ENCODE results near the gene RXRA. TPM values are rescaled to one million over a fixed set of nuclear protein-coding genes. Genes with fewer than 3 reads are reported as not detected.

RXRA gene
- total RNA-seq, 1 donor from 2014 or later, result 85.7 TPM

DNA sequence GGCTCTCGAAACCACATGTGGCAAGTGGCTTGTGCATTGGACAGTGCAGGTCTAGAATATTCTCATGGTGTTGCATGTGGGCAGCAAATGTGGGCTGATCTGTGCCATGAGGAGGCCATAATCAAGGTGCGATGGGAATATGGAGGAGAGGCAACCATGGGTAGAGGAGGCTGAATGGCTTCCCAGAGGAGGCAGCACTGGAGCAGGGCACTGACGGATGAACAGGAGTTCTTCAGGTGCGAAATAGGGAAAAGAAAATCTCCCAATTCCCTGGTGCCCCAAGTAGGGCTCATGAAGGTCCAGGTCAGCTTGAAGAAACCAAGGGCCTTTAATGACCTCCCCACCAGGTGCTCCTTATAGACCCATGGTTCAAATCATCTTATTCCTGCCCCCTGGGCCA is 126.5 kb downstream of the RXRA start:
- no peak overlapping the region for H3K4me3 ChIP-seq
- no peak overlapping the region for H3K27ac ChIP-seq
- ATAC-seq (no peak), DNase-seq (no peak)
- H3K4me1 ChIP-seq, result peaks cover 20% of the 10 kb centered on the region
- intact Hi-C loops (cut with DNase I), result no loop called here
- H3K36me3 ChIP-seq, result no peaks in the 10 kb centered on the region
- TF ChIP-seq, protein P1, sequence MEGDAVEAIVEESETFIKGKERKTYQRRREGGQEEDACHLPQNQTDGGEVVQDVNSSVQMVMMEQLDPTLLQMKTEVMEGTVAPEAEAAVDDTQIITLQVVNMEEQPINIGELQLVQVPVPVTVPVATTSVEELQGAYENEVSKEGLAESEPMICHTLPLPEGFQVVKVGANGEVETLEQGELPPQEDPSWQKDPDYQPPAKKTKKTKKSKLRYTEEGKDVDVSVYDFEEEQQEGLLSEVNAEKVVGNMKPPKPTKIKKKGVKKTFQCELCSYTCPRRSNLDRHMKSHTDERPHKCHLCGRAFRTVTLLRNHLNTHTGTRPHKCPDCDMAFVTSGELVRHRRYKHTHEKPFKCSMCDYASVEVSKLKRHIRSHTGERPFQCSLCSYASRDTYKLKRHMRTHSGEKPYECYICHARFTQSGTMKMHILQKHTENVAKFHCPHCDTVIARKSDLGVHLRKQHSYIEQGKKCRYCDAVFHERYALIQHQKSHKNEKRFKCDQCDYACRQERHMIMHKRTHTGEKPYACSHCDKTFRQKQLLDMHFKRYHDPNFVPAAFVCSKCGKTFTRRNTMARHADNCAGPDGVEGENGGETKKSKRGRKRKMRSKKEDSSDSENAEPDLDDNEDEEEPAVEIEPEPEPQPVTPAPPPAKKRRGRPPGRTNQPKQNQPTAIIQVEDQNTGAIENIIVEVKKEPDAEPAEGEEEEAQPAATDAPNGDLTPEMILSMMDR (IDR thresholded peaks at IDR 0.05), result no peak
- peaks cover 6% of the 10 kb centered on the region for H3K9me3 ChIP-seq
- H3K27me3 ChIP-seq (ENCODE audit: low read depth), result no peaks in the 10 kb centered on the region

DNA sequence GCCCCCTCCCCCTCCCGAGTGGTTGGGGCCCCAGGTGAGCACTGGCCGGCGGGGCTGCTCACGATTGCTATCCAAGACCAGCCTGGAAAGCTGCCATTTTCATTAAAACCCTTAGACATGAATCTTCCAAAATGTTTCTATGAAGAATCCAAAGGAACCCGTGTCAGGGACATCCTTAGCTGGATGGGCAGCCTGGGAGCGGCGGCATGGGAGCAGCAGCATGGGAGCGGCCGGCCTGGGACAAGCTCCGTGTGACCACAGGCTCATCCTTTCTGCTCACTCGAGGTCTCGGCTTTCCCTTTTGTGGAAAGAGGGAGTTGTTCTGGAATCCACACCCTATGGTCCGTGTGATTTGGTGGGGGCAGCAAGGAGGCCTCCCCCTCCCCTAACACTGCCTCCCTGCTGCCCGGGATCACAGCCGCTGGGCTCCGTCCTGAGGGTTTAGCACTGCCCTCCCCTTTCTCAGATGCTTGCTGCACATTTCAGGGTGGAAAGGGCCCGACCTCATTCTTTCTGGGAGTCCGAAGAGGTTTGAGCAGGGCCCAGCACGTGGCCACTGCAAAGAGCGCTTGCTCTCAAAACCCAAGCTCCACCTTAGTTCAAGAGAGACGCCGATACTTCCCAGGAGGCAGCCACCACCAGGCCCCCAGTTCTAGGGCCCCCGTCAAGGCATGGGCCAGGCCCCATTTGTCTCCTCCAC is 127.7 kb downstream of the RXRA start:
- Histone ChIP-seq H3K4me1 (peaks cover 20% of the 10 kb centered on the region), H3K27me3 (ENCODE audit: low read depth) (no peaks in the 10 kb centered on the region), H3K4me3 (no peak overlapping the region), H3K36me3 (no peaks in the 10 kb centered on the region), H3K27ac (no peak overlapping the region), H3K9me3 (peaks cover under 1% of the 10 kb centered on the region)
- no peak for DNase-seq
- intact Hi-C loops (cut with DNase I), result no loop called here
- ATAC-seq, result no peak
- TF ChIP-seq, protein P1 (IDR thresholded peaks at IDR 0.05), result no peak

GRCh38 chr9:134454476-134454857 is 128.2 kb downstream of the RXRA start:
- H3K27me3 ChIP-seq (ENCODE audit: low read depth), result no peaks in the 10 kb centered on the region
- H3K27ac ChIP-seq, result no peak overlapping the region
- no peaks in the 10 kb centered on the region for H3K9me3 ChIP-seq
- DNase-seq (no peak), ATAC-seq (no peak)
- H3K4me1 ChIP-seq, result peaks cover 20% of the 10 kb centered on the region
- intact Hi-C loops (cut with DNase I), result no loop called here
- TF ChIP-seq, protein P1 (IDR thresholded peaks at IDR 0.05), result no peak
- H3K4me3 ChIP-seq, result no peak overlapping the region
- no peaks in the 10 kb centered on the region for H3K36me3 ChIP-seq

GRCh38 chr9:134455021-134455471 is 128.8 kb downstream of the RXRA start:
- Histone ChIP-seq H3K9me3 (no peaks in the 10 kb centered on the region), H3K4me3 (no peak overlapping the region), H3K36me3 (no peaks in the 10 kb centered on the region), H3K4me1 (peaks cover 20% of the 10 kb centered on the region), H3K27ac (peak overlapping the region; percentile 88), H3K27me3 (ENCODE audit: low read depth) (no peaks in the 10 kb centered on the region)
- intact Hi-C loops (cut with DNase I), result no loop called here
- DNase-seq (no peak), ATAC-seq (no peak)
- TF ChIP-seq, protein P1 (IDR thresholded peaks at IDR 0.05), result no peak

DNA sequence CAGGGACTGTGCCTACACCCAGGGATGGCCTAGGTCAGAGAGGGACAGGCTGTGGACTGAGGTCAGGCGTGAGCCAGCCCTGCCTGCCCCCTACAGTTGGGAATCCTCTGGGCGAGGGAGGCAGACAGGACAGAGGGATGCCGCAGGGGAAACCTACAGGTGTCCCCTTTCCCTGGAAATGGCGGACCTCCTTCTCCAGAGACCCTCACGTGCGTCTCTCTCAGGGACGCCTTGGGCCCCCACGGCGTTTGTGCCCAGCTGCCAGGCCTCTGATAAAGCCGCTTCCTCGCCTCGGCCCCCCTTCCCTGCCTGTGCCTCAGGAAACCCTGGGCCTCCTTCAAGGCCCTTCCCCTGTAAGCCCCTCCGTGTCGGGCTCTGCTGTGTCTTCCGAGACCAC is 129.3 kb downstream of the RXRA start:
- Histone ChIP-seq H3K36me3 (no peaks in the 10 kb centered on the region), H3K27me3 (ENCODE audit: low read depth) (no peaks in the 10 kb centered on the region), H3K4me1 (peaks cover 20% of the 10 kb centered on the region), H3K4me3 (peak overlapping the region; percentile 51), H3K9me3 (no peaks in the 10 kb centered on the region), H3K27ac (peak overlapping the region; percentile 88)
- DNase-seq, result no peak
- TF ChIP-seq, protein P1 (IDR thresholded peaks at IDR 0.05), result no peak
- intact Hi-C loops (cut with DNase I), result no loop called here
- peak; percentile 2 to 6 for ATAC-seq

Measured in lower lobe of right lung (tissue), 2 donors.